ENCODE results near the gene TUBGCP2.

DNA sequence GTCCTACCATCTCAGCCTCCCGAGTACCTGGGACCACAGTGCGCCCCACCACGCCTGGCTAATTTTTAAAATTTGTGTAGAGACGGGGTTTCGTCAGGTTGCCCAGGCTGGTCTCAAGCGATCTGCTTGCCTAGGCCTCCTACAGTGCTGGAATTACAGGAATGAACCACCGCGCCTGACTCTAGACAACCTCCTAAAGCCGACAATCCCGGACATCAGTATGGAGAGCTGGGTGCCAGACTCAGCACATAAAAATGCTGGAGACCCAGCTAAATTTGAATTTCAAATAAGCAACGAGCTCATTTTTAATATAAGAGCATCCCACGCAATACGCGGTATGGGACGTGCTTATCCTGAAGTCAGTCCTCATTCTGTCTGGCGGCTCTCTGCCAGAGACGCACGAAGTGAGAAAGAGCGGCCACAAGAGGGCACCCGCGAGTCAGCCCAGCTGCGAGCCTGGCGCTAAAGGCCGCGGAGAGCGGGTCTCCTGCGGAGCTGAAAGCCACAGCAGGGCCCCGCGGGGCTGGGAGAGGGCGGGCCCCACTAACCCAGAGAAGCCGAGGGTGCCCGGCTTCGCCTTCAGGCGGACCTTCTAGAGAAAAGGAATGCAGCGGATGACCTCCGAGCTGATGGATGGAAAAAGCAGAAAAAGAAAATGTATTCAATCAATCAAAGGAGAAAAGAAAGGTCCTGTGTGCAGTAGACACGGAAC is 21.0 kb upstream of the TUBGCP2 start:
- TF ChIP-seq CTCF (conservative IDR thresholded peaks at IDR 0.05; ENCODE audit: low read length) (peak; percentile 91), EZH2phosphoT487 (IDR thresholded peaks at IDR 0.05; ENCODE audit: borderline replicate concordance) (no peak)

All from Loucy (cell line).